MM.1S (cell line): Measurements from ENCODE around the gene CLN3.
"Not testable (repeated sequence)": the region's sequence is repeated elsewhere in the genome, so short reads cannot be mapped to it uniquely, and the experiment has no call there.

Experiments
- DNase-seq: peaks from one replicate; pipeline ENCODE4 v3.0.0-alpha.2; 2015
- H2AFZ ChIP-seq: fragments of 300-600 bp; sonication (generic); 2 replicates; pipeline ENCODE4 v1.6.0; 2016; ENCODE audit warnings: antibody characterized with exemption, low read length
- H3F3A ChIP-seq: fragments of 300-600 bp; sonication (generic); 2 replicates; pipeline ENCODE4 v1.6.1; 2016; ENCODE audit warnings: mild to moderate bottlenecking, antibody characterized with exemption, low read length, moderate library complexity, mixed read lengths; ENCODE audit not compliant: insufficient read depth
- H3K27ac ChIP-seq: fragments of 300-600 bp; sonication (generic); 2 replicates; pipeline ENCODE4 v1.5.1; 2016; ENCODE audit warnings: mild to moderate bottlenecking, low read length
- H3K27me3 ChIP-seq: fragments of 300-600 bp; sonication (generic); replicated peaks from 2 replicates; pipeline ENCODE4 v1.6.0; 2016; ENCODE audit warnings: low read length; ENCODE audit not compliant: insufficient read depth
- H3K36me3 ChIP-seq: fragments of 300-600 bp; sonication (generic); replicated peaks from 2 replicates; pipeline ENCODE4 v1.6.1; 2016; ENCODE audit warnings: mild to moderate bottlenecking, low read length, mixed read lengths; ENCODE audit not compliant: insufficient read depth
- H3K4me1 ChIP-seq: fragments of 300-600 bp; sonication (generic); 2 replicates; pipeline ENCODE4 v1.6.1; 2016; ENCODE audit warnings: low read length, mixed read lengths
- H3K4me2 ChIP-seq: fragments of 300-600 bp; sonication (generic); 2 replicates; pipeline ENCODE4 v1.6.0; 2016; ENCODE audit warnings: low read depth, low read length
- H3K4me3 ChIP-seq: fragments of 300-600 bp; sonication (generic); 2 replicates; pipeline ENCODE4 v1.5.1; 2016; ENCODE audit warnings: low read length, mixed read lengths
- H3K79me2 ChIP-seq: fragments of 300-600 bp; sonication (generic); 2 replicates; pipeline ENCODE4 v1.6.1; 2016; ENCODE audit warnings: mixed run types, low read length, mixed read lengths
- H3K9ac ChIP-seq: fragments of 300-600 bp; sonication (generic); 2 replicates; pipeline ENCODE4 v1.6.1; 2016; ENCODE audit warnings: low read length, mixed read lengths
- H3K9me2 ChIP-seq: fragments of 300-600 bp; sonication (generic); replicated peaks from 2 replicates; pipeline ENCODE4 v1.6.1; 2016; ENCODE audit warnings: mild to moderate bottlenecking, low read length, mixed read lengths; ENCODE audit not compliant: insufficient read depth
- H3K9me3 ChIP-seq: fragments of 300-600 bp; sonication (generic); replicated peaks from 2 replicates; pipeline ENCODE4 v1.6.1; 2016; ENCODE audit warnings: mild to moderate bottlenecking, low read length, mixed read lengths; ENCODE audit not compliant: insufficient read depth
- H4K20me1 ChIP-seq: fragments of 300-600 bp; sonication (generic); 2 replicates; pipeline ENCODE4 v1.6.1; 2016; ENCODE audit warnings: mild to moderate bottlenecking, low read length, moderate library complexity, mixed read lengths; ENCODE audit not compliant: insufficient read depth

CLN3 gene

DNA sequence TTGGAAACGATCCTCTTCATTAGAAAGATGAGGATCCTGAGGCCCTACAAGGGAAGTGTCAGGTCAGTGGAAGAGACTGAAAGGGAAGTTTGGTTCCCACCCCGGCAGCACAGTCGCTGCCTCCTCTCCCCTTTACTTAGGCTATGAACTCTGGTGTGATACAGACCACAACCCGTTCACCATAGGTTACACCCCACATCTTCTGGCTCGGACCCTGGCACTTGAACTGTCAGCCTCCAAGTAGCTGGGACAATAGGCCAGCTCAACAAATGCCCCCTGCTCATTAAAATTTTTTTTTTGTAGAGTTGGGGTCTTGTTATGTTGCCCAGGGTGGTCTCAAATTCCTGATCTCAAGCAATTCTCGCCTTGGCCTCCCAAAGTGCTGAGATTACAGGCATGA, 47.9 kb downstream of the CLN3 start:
- H3F3A ChIP-seq, H3K79me2 ChIP-seq, DNase-seq, H2AFZ ChIP-seq, H3K4me3 ChIP-seq, H3K9me2 ChIP-seq, H3K9ac ChIP-seq, H3K27me3 ChIP-seq, H4K20me1 ChIP-seq, H3K4me1 ChIP-seq, H3K27ac ChIP-seq, H3K4me2 ChIP-seq, H3K36me3 ChIP-seq, H3K9me3 ChIP-seq: not testable (repeated sequence)

DNA sequence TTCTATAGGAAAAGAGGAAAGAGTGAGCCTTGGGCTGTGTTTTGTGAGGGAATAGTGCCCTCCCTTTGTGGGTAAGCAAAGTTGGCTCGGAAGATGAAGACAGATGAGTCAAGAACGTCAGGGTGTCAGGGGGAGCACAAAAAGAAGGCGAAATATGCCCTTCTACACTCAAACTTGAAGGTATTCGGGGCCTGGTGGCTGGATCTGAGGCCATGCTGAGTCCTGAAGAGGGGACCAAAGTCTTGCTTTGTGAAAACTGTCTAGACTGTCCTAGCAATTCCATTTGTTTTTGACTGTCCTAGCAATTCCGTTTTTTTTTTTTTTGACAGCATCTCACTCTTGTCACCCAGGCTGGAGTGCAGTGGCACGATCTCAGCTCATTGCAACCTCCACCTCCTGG, 53.0 kb downstream of the CLN3 start:
- H3K9me3 ChIP-seq, H3F3A ChIP-seq, H4K20me1 ChIP-seq, H3K27me3 ChIP-seq, H3K4me3 ChIP-seq, H3K4me1 ChIP-seq, H3K4me2 ChIP-seq, H3K36me3 ChIP-seq, H3K27ac ChIP-seq, H3K79me2 ChIP-seq, DNase-seq, H3K9ac ChIP-seq, H2AFZ ChIP-seq, H3K9me2 ChIP-seq: not testable (repeated sequence)

DNA sequence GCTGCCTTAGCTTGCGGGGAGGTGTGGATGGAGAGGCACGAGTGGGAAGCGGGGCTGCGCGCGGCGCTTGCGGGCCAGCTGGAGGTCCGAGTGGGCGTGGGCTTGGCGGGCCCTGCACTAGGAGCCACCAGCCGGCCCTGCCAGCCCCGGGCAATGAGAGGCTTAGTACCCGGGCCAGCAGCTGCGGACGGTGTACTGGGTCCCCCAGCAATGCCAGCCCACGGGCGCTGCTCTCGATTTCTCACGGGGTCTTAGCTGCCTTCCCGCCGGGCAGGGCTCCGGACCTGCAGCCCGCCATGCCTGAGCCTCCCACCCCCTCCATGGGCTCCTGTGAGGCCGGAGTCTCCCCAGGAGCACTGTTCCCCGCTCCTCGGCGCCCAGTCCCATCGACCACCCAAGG, 56.5 kb downstream of the CLN3 start:
- not testable (repeated sequence) for H3K27ac ChIP-seq, H3K4me1 ChIP-seq, H3K9me3 ChIP-seq, H3K36me3 ChIP-seq, H4K20me1 ChIP-seq, H3K9me2 ChIP-seq, DNase-seq, H2AFZ ChIP-seq, H3K79me2 ChIP-seq, H3F3A ChIP-seq, H3K27me3 ChIP-seq, H3K4me2 ChIP-seq, H3K9ac ChIP-seq, H3K4me3 ChIP-seq
